Epidermal melanocyte (primary cell): ENCODE measurements around the gene MCF2L.

Experiments
- DNase-seq: peaks from one replicate; pipeline ENCODE4 v3.0.0; 2011; ENCODE audit warnings: low spot score; ENCODE audit not compliant: insufficient read length

MCF2L gene

GRCh38 chr13:112963641-112964040 lies 5.4 kb upstream of the MCF2L start:
- DNase-seq, result no peak

- DNase-seq, result no peak
Measured at GRCh38 chr13:112964971-112965492, 4.0 kb upstream of the MCF2L start.

DNA sequence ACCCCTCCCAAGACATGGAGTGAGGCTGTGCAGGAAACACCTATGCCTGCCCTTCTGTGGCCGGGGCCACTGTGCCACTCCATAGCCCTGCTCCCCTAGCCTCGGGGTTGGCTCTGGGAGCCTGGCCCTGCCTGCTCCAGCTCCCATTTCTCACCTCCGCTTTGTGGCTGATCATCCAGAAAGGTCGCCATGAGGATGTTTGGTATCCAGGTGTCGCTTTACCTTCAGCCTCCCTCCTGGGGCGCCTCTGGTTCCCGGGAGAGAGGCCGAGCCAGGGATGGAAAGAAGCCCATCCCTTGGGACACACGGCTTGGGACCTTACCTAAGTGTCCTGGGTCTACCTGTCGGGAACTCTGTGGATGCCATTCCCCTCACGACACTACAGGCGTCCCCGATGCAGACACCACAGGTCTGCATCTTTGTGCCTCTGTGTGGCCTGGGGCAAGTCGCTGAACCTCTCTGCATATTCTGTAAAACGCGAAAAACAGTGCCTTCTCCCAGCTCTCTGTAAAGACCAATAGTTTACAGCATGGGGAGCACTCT lies 3.4 kb upstream of the MCF2L start:
- no peak for DNase-seq

DNA sequence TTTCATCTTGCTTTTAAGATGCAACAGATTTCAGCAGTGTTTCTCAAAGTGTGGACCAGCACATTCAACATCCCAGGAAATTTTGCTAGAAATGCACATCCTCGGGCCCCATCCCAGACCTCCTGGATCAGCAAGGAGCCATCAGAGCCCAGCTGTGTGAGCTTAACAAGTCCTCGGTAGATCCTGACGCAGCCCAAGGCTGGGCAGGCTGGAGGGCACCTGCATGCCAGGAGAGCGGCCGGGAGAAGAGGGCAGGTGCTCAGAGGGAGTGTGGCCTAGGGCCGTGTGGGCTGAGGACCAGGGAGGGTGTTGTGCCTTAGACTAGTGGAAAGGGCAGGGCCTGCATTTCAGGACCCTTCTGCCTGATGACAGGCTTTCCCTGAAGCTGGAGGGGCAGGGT lies 2.2 kb upstream of the MCF2L start:
- no peak for DNase-seq

DNA sequence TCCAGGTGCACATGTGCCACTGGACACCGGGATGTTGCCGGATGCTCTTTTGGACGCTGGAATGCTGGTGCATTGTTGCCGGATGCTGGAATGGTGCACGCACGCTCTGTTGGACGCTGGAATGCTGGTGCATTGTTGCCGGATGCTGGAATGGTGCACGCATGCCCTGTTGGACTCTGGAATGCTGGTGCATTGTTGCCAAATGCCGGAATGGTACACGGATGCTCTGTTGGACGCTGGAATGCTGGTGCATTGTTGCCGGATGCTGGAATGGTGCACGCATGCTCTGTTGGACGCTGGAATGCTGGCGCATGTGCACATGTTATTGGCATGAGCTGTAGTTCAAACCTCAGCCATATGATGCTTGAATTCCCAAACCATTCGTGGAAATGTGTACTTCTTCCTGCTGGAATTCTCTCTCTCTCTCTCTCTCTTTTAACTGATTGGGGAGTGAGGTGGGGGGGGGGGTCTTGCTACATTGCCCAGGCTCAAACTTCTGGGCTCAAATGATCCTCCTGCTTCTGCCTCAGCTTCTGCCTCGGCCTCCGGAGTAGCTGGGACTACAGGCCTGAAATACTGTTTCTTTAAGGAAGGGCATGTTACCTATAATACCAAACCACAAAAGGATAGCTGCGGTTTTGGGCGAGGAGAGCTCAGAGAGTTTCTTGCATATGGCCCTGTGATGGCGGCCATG lies 1.2 kb upstream of the MCF2L start:
- no peak for DNase-seq

DNA sequence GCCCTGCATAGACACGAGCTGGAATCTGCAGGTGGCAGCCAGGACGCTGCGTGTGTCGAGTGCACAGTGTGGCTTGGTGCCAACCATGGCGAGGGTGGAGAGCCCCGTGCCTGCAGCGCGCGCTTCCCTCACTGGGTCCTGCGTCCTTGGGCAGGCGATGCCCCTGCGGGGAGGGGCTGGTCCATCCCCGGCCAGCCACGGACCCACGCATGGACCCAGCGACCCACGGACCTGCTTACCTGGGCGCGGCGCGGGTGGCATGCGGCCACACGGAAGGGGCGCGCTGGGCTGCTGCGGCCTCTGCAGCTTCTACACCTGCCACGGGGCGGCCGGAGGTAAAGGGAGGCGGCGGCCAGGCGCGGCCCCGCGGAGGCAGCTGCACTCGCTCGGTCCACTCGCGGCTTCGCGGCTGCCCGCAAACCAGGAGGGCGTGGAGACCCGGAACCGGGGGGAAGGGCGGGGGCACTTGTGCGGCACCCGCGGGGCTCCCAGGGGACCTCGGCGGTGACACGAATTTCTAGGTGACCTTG lies 569 bp upstream of the MCF2L start:
- DNase-seq, result no peak

- no peak for DNase-seq
Measured at GRCh38 chr13:112969692-112970338, 801 bp downstream of the MCF2L start.

DNA sequence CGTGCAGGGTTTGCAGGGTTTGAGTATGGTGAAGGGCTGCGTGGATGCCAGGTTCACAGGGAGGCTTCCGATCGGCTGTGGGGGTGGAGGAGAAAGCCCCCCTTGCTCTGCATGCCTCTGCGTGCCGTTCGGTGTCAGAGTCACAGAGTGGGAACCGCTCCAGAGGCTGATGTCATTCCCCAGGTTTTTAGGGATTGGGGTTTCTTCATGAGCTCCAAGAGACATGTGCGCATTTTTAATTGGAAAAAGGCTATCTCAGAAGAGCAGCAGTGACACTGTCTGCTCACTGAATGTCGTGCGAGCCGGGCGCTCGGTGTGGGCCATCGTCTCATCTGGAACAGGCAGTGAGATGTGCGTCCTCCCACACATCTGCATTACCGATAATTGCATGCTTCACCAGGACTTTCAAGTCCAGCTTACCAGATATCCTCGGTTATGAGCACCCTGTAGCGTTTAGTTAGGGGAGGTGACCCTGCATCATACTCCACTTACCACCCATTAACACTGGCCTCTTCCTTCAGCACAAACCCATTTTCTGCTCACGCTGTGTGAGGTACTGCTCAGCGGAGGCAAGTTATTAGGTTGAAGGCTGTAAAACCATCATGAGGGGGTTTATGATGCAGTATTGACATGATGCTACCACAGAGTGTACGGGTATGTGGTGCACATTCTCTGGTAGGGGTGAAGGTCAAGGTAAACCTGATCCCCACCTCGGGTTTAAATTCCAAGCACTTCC lies 1.7 kb downstream of the MCF2L start:
- no peak for DNase-seq

DNA sequence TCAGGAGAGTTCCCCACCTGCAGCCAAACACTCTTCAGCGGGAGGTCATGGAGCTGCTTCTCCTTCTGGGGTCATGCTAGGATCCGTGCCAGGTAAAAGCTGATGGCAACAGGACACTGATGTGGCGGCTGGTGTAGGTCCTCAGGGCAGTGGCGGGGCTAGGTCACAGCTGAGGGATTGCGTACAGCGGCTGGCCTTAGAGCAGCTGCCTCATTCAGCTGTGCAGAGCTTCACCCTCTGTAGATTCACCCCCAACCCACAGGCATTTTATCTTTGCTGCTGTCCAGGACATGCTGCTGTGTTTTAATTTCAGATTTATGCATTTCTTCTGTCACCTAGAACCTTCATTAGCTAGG lies 2.3 kb downstream of the MCF2L start:
- DNase-seq, result no peak

- no peak for DNase-seq
Measured at GRCh38 chr13:112972258-112972657, 3.2 kb downstream of the MCF2L start.

DNA sequence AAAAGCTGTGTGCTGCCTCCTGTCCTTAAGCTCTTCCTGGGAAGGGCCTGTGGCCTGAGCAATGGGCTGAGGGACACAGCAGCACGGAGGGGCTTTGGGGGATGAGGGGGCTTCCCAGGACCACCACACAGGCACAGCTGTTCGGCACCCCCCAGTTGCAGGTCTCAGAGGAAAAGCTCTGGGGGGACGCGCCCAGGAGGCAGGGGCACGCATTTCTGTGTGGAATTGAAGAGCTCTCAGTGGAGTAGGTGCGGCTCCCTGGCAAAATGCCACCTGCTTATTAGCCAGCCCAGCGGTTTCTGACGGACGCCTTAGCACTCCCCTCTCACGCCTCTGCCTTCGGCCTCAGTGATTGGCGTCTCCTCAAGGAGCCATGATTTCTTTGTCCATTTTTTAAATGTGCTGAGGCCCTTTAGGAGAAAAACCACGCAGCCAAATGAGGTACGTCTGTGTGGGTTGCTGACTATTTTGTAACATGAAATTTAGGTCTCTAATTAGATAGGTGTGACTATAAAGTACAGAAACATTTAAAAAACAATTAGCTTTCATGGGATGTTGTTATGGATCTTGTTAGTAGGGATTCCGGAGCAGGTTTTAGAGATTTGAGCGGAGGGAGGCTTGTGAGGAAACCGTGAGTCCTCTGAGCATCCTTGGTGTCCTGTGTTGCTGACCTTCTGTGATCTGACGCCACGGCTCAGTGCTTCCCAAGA lies 4.0 kb downstream of the MCF2L start:
- DNase-seq, result no peak

- no peak for DNase-seq
Measured at GRCh38 chr13:112973577-112973951, 4.5 kb downstream of the MCF2L start.

DNA sequence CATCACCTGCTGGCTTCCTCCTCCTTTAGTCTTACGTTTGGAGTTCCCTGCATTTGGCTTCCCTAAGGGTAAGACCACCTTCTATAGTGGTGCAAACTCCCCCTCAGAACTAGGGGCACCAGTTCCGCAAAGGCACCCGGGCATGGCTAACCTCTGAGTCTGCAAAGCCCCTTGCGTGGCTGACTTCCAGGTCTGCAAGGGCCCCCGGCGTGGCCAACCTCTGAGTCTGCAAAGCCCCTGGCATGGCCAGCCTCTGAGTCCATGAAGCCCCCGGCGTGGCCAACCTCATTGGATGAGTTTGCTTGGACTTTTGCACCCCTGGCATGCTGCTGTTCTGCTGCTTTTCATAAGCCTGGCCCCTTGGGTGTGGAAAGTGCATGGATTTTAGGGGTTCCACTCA lies 5.1 kb downstream of the MCF2L start:
- DNase-seq, result no peak

DNA sequence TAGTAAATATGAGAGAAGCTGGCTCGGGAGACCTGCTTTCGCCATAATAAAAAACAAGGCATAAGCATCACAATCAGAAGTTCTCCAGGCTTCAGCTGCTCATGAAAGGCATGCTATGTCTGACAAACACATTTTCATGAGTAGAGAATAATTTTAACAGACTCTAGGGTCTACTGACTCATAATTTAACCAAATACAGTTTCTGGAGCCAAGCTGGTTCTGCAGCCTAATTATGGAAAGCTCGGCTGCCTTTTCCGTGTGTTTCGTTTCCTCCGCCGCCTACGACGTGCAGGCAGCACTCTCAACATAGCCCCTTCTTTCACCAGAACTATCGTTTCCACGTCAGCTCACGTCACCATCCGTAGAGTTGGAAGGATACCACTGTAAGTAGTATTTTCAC lies 5.7 kb downstream of the MCF2L start:
- DNase-seq, result no peak

- no peak for DNase-seq
Measured at GRCh38 chr13:112975401-112975939, 6.5 kb downstream of the MCF2L start.

GRCh38 chr13:112976526-112976925 lies 7.5 kb downstream of the MCF2L start:
- no peak for DNase-seq

DNA sequence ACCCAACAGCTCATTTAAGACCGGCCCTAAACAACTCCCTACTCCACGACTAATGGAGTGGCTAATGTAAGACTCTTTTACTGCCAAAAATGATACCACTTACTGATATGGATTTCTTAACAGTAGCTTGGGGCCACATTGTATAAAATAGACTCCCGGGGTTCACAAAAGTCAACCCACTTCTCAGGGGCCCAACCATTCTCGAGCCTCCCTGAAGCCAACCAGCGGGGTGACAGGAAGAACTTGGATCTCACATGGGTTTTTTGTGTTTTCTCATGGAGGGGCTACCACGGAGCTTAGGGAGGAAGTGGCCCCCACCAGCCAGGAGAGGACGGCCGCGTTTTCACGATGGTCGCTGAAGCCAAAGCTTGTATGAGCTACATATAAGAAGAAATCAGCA lies 8.1 kb downstream of the MCF2L start:
- DNase-seq, result no peak

- DNase-seq, result no peak
Measured at GRCh38 chr13:112977525-112977924, 8.5 kb downstream of the MCF2L start.

- no peak for DNase-seq
Measured at GRCh38 chr13:112978561-112979405, 9.8 kb downstream of the MCF2L start.

DNA sequence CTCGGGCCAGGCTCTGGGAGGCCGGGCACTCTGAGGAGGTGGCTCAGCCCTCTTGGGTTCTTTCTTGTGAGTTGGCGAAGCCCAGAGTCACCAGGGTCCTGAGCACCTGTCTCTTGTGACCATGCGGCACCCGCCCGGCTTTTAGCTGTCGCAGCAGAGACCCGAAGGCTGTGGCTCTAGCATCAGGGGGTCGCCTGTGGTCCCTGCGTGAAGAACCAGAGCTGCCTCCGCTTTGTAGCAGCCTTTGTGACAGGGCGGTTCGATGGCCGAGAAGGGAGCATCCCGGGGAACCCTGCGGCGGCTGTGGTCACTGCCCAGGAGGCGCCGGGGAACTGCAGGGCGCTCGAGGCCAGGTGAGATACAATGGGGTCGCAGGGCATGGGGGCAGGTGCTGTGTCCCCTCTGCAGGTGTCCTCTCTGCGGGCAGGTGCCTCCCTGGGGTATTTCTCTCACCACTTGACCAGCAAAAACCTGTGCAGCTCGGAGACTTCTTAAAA lies 10.4 kb downstream of the MCF2L start:
- DNase-seq, result no peak
